Stimulated activated naive B cell treated with anti-CD40 and anti-IgM and Interleukin-4, amounts not matched to agents 10 μg/mL and 1 μg/mL and 100 μg/mL, for 72 hours (primary cell): Measurements from ENCODE around the gene RPL19.

ENCODE experiments used
- ATAC-seq, 2 donors: fragments of 150-1000 bp; cut with Tn5 transposase; replicated peaks; 2 replicates each; pipeline ENCODE4 v1.10.0; 2021; ENCODE audit warnings: moderate library complexity in 1 of 2
- DNase-seq: peaks from one replicate; pipeline ENCODE4 v3.0.0; 2021
- H3K27ac Mint-ChIP-seq: one replicate; pipeline ENCODE4 v1.8.0; 2022; ENCODE audit warnings: mild to moderate bottlenecking, mixed read lengths
- H3K27me3 Mint-ChIP-seq, 2 donors: one replicate each; pipeline ENCODE4 v1.8.0; 2022; ENCODE audit warnings: mixed read lengths in 2 of 2
- H3K36me3 Mint-ChIP-seq, 2 donors: one replicate each; pipeline ENCODE4 v1.8.0; 2022; ENCODE audit warnings: mixed read lengths in 2 of 2, mild to moderate bottlenecking in 1 of 2
- H3K4me1 Mint-ChIP-seq, 2 donors: one replicate each; pipeline ENCODE4 v1.8.0; 2022; ENCODE audit warnings: mixed read lengths in 2 of 2, mild to moderate bottlenecking in 1 of 2
- H3K4me3 Mint-ChIP-seq, 2 donors: one replicate each; pipeline ENCODE4 v1.8.0; 2022; ENCODE audit warnings: mild to moderate bottlenecking in 2 of 2, mixed read lengths in 2 of 2, moderate library complexity in 1 of 2
- H3K9me3 Mint-ChIP-seq, 2 donors: one replicate each; pipeline ENCODE4 v1.8.0; 2022; ENCODE audit warnings: mixed read lengths in 2 of 2, mild to moderate bottlenecking in 1 of 2

The RPL19 gene

DNA sequence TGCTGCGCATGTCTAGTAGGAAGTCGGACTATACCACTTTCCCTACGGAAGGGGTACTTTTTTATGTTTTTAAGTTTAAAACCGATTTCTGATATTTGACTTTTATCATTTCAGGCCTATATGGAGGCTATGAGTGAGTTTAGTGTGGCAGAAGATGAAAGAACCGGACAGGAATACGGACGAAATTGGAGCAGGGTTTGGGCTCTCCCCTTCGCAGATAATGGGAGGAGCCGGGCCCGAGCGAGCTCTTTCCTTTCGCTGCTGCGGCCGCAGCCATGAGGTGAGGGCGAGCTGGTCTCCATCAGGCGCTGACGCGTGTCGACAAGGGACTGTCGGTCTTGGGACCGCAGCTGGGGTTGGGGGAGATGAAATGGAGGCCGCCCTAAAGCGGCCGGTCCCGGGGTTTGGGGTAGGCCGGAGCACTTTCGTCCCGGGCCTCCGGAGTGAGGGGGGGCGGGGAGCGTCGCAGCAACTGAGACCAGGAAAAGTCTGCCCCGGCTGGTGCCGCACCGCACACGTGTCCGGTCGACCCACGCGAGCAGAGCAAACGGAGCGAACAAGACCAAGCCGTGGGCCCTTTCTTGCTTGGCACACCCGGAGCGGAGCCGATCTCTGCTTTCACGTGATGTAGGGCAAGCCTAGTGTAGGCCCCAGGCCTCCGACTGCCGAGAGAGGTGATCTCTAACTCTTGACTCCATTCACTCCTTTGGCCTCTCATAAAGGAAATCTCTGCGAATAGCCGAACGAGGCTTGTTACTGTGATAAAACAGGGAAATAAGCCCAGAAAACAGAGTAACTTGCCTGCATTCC, at the start of gene RPL19:
TSS of gene RPL19 (plus strand) at position 214 of the 810 bp plus-strand sequence. CDS start at position 276, 62 bp downstream.
- peaks cover 45 to 71% of the 10 kb centered on the region in 2 donors for H3K4me1 Mint-ChIP-seq
- DNase-seq (peak; percentile 67), ATAC-seq (peak; percentile 66 to 76)
- H3K9me3 Mint-ChIP-seq = no peaks in the 10 kb centered on the region
- H3K36me3 Mint-ChIP-seq = peaks cover 39 to 54% of the 10 kb centered on the region in 2 donors
- H3K4me3 Mint-ChIP-seq = peak within 1 kb of the TSS; percentile 89 to 97
- H3K27ac Mint-ChIP-seq = peak within 1 kb of the TSS; percentile 100
- no peaks in the 10 kb centered on the region for H3K27me3 Mint-ChIP-seq

DNA sequence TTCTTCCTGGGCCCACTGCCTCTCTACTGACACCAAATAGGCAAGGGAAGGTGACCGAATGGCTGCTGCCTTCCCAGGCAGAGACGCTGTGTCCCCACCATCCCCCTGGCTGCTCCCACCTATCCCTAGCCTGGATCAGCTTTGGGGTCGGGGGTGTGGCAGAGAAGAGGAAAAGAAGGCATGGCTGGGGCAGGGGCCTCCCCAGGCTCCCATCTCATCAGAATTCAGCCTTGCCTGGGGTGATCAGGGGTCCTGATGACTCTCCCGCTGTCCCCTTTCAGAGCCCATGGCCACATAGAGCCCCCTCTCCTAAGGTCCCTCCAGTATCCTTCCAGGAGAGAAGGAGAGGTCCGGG, 49.3 kb upstream of the RPL19 start:
- Mint-ChIP-seq H3K4me3 (peak overlapping the region; percentile 19 to 46), H3K4me1 (peaks cover 31 to 40% of the 10 kb centered on the region in 2 donors), H3K9me3 (peaks cover 0 to 3% of the 10 kb centered on the region in 2 donors)

DNA sequence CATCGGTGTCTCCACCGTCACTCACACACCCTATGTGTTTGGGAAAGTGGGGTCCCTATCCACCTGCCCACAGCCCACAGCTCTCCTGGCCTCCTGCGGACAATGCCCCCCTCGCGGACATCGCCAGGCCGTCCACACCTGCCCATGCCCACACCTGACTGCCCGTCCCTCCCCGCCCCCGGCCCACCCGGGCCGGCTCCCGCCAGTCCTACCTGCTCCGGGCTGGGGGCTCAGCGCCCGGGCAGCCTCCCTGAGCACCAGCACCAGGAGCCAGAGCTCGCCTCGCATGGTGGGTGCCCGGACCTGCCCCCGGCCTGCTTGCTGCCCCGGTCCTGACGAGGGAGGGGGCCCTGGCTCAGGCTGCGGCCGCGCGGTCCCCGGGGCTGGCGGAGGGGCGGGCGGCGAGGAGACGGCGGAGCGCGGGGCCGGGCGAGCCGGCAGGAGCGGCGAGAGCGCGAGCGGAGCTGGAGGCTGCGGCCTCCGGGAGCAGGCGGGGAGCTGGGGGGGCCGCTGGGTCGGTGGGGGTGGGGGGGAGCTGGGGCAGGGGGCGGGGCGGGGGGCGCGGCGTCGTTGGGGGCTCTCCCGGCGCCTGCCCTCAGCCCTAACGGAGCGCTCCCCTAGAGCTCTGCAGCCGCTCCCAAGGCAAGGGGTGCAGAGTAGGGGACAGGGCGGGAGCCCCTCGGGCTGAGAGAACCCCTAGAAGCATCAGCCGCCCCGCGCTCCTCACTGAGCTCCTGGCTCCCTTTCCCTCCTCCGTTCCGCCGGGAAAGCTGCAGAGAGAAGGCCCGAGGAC, 48.7 kb upstream of the RPL19 start, which contains the start of gene PLXDC1:
TSS of gene PLXDC1 (minus strand) at position 488 of the 793 bp plus-strand sequence. CDS start at position 288, 200 bp downstream.
- Mint-ChIP-seq H3K9me3 (peaks cover 0 to 3% of the 10 kb centered on the region in 2 donors), H3K27ac (peak within 1 kb of the TSS; percentile 84), H3K36me3 (peaks cover 7 to 11% of the 10 kb centered on the region in 2 donors), H3K4me1 (peaks cover 31 to 40% of the 10 kb centered on the region in 2 donors), H3K27me3 (peaks cover 53 to 58% of the 10 kb centered on the region in 2 donors), H3K4me3 (peak within 1 kb of the TSS; percentile 96 to 98)
- no peak for ATAC-seq
- no peak for DNase-seq

More for the DNA sequence above, 49.3 kb upstream of the RPL19 start:
- Mint-ChIP-seq H3K36me3 (peaks cover 7 to 11% of the 10 kb centered on the region in 2 donors), H3K27me3 (peaks cover 53 to 58% of the 10 kb centered on the region in 2 donors), H3K27ac (no peak overlapping the region)
- no peak for DNase-seq
- ATAC-seq = no peak

DNA sequence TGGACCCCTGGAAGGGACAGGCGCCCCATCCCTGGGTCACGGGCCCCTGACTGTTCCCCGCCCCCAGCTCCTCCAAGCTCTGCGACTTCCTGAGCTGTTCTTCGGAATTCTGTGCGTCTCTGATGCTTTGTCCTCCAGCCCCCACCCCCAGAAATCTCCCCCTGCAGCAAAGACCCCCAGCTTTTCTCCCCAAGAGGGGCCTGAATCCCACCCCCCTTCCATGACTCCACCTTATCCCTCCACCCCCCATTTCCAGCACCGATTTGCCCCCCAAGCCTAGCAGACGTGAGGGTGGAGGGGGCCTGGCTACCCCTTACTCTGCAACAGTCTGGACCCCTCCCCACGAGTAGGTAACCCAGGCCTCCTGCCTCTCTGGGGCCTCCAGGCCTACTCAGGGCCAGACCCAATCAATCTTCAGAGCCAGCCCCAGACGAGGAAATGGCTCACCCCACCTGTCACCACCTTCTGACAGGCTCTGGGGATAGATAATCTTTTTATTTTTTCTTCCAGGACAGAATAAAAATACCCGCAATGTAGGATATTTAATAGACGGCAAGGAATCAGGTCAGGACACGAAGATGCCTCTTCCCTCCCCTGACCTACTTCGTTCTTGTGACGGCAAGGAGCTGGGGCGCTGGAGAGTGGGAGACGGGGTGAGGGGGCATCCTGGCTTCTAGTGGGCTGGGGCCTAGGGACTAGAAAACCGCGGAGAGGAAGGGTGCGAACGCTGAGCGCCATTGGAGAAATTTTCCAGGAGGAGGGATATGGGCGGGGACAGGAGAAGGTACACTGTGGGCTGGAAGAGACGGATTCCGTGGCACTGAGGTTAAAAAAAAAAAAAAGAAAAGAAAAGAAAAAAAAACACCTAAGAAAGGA, 47.9 kb upstream of the RPL19 start:
- Mint-ChIP-seq H3K4me1 (peaks cover 31 to 40% of the 10 kb centered on the region in 2 donors), H3K9me3 (peaks cover 0 to 3% of the 10 kb centered on the region in 2 donors), H3K36me3 (peaks cover 7 to 11% of the 10 kb centered on the region in 2 donors), H3K27me3 (peaks cover 52 to 56% of the 10 kb centered on the region in 2 donors), H3K4me3 (peak overlapping the region; percentile 96 to 98), H3K27ac (peak overlapping the region; percentile 84)
- no peak for ATAC-seq
- DNase-seq = no peak

DNA sequence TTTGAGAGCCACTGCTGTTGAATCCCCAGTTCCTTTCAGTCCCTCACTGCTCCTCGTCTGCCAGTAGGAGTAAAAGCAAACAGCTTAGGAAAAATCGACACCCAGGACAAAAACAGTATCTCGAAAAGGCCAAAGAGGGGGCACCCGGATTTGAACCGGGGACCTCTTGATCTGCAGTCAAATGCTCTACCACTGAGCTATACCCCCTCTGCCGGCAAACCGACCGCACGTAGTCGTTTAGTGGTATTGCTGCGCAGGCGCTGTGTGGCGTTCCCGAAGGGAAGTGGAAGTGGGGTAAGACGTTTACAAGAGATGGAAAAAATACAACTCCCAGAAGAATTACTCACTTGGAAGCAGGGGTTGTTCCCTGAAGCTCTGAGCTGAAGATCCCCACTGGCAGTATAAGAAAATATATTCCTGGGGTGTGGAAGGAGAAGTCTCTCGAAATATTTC, 46.5 kb upstream of the RPL19 start:
- peak overlapping the region; percentile 96 to 98 for H3K4me3 Mint-ChIP-seq
- H3K36me3 Mint-ChIP-seq = peaks cover 7 to 11% of the 10 kb centered on the region in 2 donors
- peaks cover 43 to 47% of the 10 kb centered on the region in 2 donors for H3K27me3 Mint-ChIP-seq
- peaks cover 0 to 3% of the 10 kb centered on the region in 2 donors for H3K9me3 Mint-ChIP-seq
- H3K4me1 Mint-ChIP-seq = peaks cover 31 to 40% of the 10 kb centered on the region in 2 donors
- DNase-seq (peak; percentile 82), ATAC-seq (peak; percentile 70 to 74)
- peak overlapping the region; percentile 99 for H3K27ac Mint-ChIP-seq

DNA sequence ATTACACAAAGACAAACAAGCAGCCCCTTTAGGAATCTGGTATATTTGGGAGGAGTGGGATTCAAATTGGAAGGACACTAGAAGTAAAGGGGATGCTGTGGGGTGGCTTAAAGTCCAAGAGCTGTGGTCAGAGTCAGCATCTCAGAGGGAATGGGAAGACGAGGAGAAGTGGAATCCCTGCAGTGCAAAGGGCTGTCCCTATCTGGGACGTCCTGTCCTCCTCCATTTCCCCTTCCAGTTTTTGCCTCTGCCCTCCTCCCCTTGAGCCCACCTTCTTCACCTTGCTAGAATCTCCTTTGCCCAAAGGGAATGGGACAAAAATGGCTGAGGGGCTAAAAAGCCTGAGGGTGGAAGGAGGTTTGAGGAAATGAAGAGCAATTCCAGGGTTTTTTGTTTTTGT, 44.4 kb upstream of the RPL19 start:
- H3K27me3 Mint-ChIP-seq = peaks cover 24 to 28% of the 10 kb centered on the region in 2 donors
- DNase-seq (no peak), ATAC-seq (no peak)
- no peak overlapping the region for H3K27ac Mint-ChIP-seq
- peaks cover 0 to 3% of the 10 kb centered on the region in 2 donors for H3K9me3 Mint-ChIP-seq
- H3K4me3 Mint-ChIP-seq = no peak overlapping the region
- peaks cover 7 to 11% of the 10 kb centered on the region in 2 donors for H3K36me3 Mint-ChIP-seq
- peaks cover 25 to 37% of the 10 kb centered on the region in 2 donors for H3K4me1 Mint-ChIP-seq

DNA sequence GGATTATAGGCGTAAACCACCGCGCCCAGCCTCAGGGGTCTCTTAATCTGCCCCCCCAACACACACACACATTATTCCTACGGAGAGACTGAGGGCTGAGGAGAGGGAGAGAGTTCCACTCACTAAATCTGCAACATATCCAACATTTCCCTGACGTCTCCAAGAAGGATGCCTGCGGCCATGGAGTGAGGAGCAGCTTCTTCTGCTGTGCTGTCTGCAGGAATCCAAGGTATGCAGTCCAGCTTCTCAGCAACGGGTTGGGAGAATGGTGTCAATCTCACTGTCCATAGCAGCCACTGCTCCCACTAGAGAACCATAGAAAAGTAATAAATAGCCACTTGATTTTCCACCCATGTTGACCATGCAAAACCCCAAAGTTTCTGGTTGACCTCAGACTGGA, 43.6 kb upstream of the RPL19 start:
- Mint-ChIP-seq H3K27me3 (peaks cover 20 to 23% of the 10 kb centered on the region in 2 donors), H3K4me1 (peaks cover 22 to 32% of the 10 kb centered on the region in 2 donors), H3K4me3 (no peak overlapping the region), H3K36me3 (peaks cover 7 to 11% of the 10 kb centered on the region in 2 donors), H3K27ac (no peak overlapping the region), H3K9me3 (peaks cover 0 to 3% of the 10 kb centered on the region in 2 donors)
- ATAC-seq (no peak), DNase-seq (no peak)

DNA sequence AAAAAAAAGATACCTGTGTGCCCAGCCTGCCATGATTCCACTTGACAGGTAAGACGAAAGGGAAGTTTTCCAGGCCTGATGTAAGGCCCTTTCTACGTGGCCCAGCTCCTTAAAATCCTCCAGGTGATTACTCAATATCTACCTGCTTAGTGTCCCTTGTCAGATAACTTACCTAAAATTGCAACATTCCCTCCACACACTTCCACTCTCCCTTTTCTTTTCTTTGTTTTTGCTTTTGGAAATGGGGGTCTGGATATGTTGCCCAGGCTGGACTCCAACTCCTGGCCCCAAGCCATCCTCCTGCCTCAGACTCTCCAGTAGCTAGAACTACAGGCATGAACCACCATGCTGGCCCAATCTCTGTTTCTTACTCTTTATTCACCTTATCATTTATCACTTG, 41.5 kb upstream of the RPL19 start:
- Mint-ChIP-seq H3K4me3 (no peak overlapping the region), H3K27me3 (peaks cover 9 to 15% of the 10 kb centered on the region in 2 donors), H3K36me3 (peaks cover 7 to 10% of the 10 kb centered on the region in 2 donors), H3K27ac (no peak overlapping the region), H3K4me1 (peaks cover 7 to 11% of the 10 kb centered on the region in 2 donors), H3K9me3 (peaks cover 0 to 2% of the 10 kb centered on the region in 2 donors)
- DNase-seq (no peak), ATAC-seq (no peak)

DNA sequence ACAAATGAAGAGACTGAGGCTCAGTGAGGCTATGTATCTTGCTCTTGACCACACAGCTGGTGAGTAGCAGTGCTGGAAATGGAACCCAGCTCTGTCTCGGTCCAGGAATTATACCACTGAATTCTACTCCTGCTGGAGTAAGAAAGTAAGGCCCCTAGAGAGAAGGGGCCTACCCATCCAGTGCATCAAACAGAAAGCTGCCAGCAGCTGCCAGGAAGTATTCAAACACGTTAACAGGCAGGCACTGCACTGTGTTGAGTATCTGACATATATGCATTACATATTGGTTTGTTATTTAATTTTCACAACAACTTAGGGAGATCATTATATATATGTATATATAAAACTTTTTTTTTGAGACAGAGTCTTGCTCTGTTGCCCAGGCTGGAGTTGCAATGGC, 38.1 kb upstream of the RPL19 start:
- Mint-ChIP-seq H3K36me3 (no peaks in the 10 kb centered on the region), H3K4me3 (no peak overlapping the region)
- ATAC-seq = no peak

DNA sequence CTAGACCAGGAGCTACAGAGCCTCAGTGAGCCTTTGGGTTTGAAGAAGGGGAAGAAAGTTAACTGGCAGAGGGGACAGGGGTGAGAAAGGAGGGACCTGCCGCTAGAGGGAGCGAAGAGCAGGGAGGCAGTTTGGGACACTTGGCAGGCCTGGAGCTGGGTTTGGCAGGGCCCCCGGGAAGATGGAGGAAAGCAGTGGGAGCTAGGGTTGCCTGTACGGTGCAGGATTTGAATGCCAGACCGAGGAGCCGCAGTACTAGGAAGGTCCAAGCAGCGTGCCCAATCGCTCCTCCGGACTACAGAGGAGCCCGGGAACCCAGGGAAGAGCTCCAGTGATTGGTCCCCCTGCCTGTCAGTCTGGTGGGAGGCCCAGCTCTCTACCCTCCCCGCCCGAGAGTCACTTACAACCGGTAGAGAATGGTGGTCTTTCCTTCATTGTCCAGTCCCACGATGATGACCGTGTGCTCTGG, 35.4 kb upstream of the RPL19 start:
- peak; percentile 74 for DNase-seq

More for the DNA sequence above, 38.1 kb upstream of the RPL19 start:
- Mint-ChIP-seq H3K4me1 (peaks cover 12 to 27% of the 10 kb centered on the region in 2 donors), H3K27ac (no peak overlapping the region), H3K27me3 (peaks cover 26% of the 10 kb centered on the region in 2 donors), H3K9me3 (no peaks in the 10 kb centered on the region)
- no peak for DNase-seq

DNA sequence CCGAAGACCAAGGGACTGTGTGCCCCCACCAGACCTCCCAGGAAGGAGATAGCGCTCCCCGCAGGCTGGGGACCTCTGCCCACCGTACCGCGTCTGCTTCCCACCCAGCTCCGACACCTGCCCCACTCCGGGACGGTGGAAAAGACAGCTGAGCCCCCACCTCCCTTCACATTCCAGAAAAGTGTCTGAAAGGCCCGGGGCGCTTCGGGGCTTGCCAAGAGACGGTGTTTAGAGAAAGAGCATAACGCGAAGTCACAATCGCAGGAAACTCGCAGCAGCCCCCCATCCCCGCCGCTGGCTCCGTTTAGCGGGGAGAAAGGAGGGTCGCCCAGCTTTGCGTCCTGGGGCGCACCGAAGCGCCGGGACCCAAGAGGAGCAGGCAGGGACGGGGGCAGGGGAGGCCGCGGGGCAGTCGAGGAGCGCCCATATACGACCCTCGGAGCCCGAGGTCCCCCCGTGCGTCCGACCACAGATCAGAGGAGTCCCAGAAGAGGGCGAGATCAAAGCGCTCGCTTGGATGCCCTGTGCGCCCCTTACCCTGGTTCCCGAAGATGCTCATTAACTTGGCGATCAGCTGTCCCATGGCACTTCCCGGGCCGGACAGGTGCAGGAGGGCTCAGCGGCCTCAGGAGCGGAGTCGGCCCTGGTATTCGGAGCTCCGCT, 34.8 kb upstream of the RPL19 start:
- H3K36me3 Mint-ChIP-seq = no peaks in the 10 kb centered on the region
- peak overlapping the region; percentile 87 to 94 for H3K4me3 Mint-ChIP-seq
- H3K27me3 Mint-ChIP-seq = peaks cover 32 to 49% of the 10 kb centered on the region in 2 donors
- H3K27ac Mint-ChIP-seq = peak overlapping the region; percentile 3
- peaks cover 0 to 4% of the 10 kb centered on the region in 2 donors for H3K9me3 Mint-ChIP-seq
- peaks cover 18 to 34% of the 10 kb centered on the region in 2 donors for H3K4me1 Mint-ChIP-seq
- DNase-seq = no peak
- peak in 1 of 2 donors; percentile 9 for ATAC-seq

More for the DNA sequence above, 35.4 kb upstream of the RPL19 start:
- Mint-ChIP-seq H3K4me3 (peak overlapping the region; percentile 87 to 94), H3K36me3 (no peaks in the 10 kb centered on the region), H3K9me3 (peaks cover 0 to 4% of the 10 kb centered on the region in 2 donors), H3K4me1 (peaks cover 18 to 34% of the 10 kb centered on the region in 2 donors), H3K27me3 (peaks cover 32 to 43% of the 10 kb centered on the region in 2 donors), H3K27ac (peak overlapping the region; percentile 3)
- ATAC-seq = peak; percentile 96 to 97

DNA sequence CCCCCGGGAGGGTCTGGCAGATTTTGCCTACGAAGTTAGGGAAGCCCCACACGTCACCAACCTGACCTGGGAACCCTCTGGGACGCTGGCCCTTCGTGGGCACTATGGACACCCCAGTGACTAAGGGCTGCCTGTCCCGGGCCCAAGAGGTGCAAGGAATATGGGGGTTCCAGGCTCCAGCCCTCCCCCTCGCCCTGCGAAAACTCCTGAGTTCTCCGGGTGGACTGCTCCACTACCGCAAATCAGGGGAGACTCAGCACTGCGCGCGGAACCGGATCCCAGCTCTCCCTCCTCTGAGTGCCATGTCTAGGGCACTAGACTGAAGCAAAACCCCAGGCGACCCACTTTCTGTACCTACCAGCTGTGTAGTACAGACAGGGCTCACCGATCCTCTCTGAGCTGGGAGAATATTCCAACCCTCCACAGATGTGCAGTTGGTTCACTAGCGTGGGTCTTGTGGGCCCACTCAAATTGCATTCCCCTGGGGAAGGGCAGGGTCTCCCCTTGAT, 34.2 kb upstream of the RPL19 start, which contains the start of gene ARL5C:
TSS of gene ARL5C (minus strand) at position 321 of the 509 bp plus-strand sequence. CDS start 401 bp downstream, outside the sequence.
- peak within 1 kb of the TSS; percentile 3 for H3K27ac Mint-ChIP-seq

More for the DNA sequence above, 34.2 kb upstream of the RPL19 start, which contains the start of gene ARL5C:
- no peak for DNase-seq
- no peaks in the 10 kb centered on the region for H3K36me3 Mint-ChIP-seq
- ATAC-seq = no peak
- peaks cover 32 to 54% of the 10 kb centered on the region in 2 donors for H3K27me3 Mint-ChIP-seq
- H3K9me3 Mint-ChIP-seq = peaks cover 0 to 4% of the 10 kb centered on the region in 2 donors
- H3K4me3 Mint-ChIP-seq = peak within 1 kb of the TSS; percentile 87 to 94
- peaks cover 18 to 34% of the 10 kb centered on the region in 2 donors for H3K4me1 Mint-ChIP-seq
